Measurements from ENCODE around the gene PLPP1.

PLPP1 gene

GRCh38 chr5:55481293-55481855 is 53.4 kb downstream of the PLPP1 start:
- H3K27me3 ChIP-seq (ENCODE audit: insufficient read depth, poor library complexity, severe bottlenecking), result no peaks in the 10 kb centered on the region
- H3K4me3 ChIP-seq (replicated peaks; ENCODE audit: insufficient read depth, low read length), result no peak overlapping the region
- DNase-seq (ENCODE audit: low read depth in 1 of 2, low spot score in 1 of 2), result no peak
- H3K27ac ChIP-seq (replicated peaks), result no peak overlapping the region
- TF ChIP-seq SPI1 (IDR thresholded peaks at IDR 0.05; ENCODE audit: borderline replicate concordance, low read depth), result no peak
- TF ChIP-seq GABPA (IDR thresholded peaks at IDR 0.05; ENCODE audit: low read depth), result no peak
- TF ChIP-seq, protein P1, sequence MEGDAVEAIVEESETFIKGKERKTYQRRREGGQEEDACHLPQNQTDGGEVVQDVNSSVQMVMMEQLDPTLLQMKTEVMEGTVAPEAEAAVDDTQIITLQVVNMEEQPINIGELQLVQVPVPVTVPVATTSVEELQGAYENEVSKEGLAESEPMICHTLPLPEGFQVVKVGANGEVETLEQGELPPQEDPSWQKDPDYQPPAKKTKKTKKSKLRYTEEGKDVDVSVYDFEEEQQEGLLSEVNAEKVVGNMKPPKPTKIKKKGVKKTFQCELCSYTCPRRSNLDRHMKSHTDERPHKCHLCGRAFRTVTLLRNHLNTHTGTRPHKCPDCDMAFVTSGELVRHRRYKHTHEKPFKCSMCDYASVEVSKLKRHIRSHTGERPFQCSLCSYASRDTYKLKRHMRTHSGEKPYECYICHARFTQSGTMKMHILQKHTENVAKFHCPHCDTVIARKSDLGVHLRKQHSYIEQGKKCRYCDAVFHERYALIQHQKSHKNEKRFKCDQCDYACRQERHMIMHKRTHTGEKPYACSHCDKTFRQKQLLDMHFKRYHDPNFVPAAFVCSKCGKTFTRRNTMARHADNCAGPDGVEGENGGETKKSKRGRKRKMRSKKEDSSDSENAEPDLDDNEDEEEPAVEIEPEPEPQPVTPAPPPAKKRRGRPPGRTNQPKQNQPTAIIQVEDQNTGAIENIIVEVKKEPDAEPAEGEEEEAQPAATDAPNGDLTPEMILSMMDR (IDR thresholded peaks at IDR 0.05; ENCODE audit: insufficient read depth, low read length), result no peak
- TF ChIP-seq, protein P2, sequence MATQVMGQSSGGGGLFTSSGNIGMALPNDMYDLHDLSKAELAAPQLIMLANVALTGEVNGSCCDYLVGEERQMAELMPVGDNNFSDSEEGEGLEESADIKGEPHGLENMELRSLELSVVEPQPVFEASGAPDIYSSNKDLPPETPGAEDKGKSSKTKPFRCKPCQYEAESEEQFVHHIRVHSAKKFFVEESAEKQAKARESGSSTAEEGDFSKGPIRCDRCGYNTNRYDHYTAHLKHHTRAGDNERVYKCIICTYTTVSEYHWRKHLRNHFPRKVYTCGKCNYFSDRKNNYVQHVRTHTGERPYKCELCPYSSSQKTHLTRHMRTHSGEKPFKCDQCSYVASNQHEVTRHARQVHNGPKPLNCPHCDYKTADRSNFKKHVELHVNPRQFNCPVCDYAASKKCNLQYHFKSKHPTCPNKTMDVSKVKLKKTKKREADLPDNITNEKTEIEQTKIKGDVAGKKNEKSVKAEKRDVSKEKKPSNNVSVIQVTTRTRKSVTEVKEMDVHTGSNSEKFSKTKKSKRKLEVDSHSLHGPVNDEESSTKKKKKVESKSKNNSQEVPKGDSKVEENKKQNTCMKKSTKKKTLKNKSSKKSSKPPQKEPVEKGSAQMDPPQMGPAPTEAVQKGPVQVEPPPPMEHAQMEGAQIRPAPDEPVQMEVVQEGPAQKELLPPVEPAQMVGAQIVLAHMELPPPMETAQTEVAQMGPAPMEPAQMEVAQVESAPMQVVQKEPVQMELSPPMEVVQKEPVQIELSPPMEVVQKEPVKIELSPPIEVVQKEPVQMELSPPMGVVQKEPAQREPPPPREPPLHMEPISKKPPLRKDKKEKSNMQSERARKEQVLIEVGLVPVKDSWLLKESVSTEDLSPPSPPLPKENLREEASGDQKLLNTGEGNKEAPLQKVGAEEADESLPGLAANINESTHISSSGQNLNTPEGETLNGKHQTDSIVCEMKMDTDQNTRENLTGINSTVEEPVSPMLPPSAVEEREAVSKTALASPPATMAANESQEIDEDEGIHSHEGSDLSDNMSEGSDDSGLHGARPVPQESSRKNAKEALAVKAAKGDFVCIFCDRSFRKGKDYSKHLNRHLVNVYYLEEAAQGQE (IDR thresholded peaks at IDR 0.05; ENCODE audit: insufficient replicate concordance, low read depth), result no peak
- no peak for TF ChIP-seq POLR2AphosphoS5 (IDR thresholded peaks at IDR 0.05; ENCODE audit: low read depth)

GRCh38 chr5:55480781-55481180 is 54.0 kb downstream of the PLPP1 start:
- Histone ChIP-seq H3K27ac (replicated peaks) (no peak overlapping the region), H3K27me3 (ENCODE audit: insufficient read depth, poor library complexity, severe bottlenecking) (no peaks in the 10 kb centered on the region), H3K4me3 (replicated peaks; ENCODE audit: insufficient read depth, low read length) (no peak overlapping the region)
- TF ChIP-seq, protein P2 (IDR thresholded peaks at IDR 0.05; ENCODE audit: insufficient replicate concordance, low read depth), result no peak
- no peak for TF ChIP-seq POLR2AphosphoS5 (IDR thresholded peaks at IDR 0.05; ENCODE audit: low read depth)
- no peak for TF ChIP-seq GABPA (IDR thresholded peaks at IDR 0.05; ENCODE audit: low read depth)
- TF ChIP-seq, protein P1 (IDR thresholded peaks at IDR 0.05; ENCODE audit: insufficient read depth, low read length), result no peak
- no peak for TF ChIP-seq SPI1 (IDR thresholded peaks at IDR 0.05; ENCODE audit: borderline replicate concordance, low read depth)
- DNase-seq (ENCODE audit: low read depth in 1 of 2, low spot score in 1 of 2), result no peak

DNA sequence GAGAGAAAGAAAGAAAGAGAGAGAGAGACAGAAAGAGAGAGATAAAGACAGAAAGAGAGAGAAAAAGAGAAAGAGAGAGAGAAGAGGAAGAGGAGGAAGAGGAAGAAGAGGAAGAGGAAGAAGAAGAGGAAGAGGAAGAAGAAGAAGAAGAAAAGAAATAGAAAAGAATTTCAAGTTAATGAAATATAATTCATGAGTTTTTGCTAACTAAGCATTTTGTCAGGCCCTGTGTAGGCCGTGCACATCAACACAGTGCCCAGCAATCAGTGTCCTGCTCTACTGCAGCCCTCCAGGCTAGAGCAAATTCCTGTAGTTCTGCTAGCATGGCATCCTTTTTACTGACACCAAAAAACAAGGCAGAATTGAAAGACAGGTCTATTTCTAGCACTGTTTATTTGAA is 62.1 kb downstream of the PLPP1 start:
- Histone ChIP-seq H3K4me3 (replicated peaks; ENCODE audit: insufficient read depth, low read length) (no peak overlapping the region), H3K27ac (replicated peaks) (no peak overlapping the region), H3K27me3 (ENCODE audit: insufficient read depth, poor library complexity, severe bottlenecking) (no peaks in the 10 kb centered on the region)
- DNase-seq (ENCODE audit: low read depth in 1 of 2, low spot score in 1 of 2), result no peak
- TF ChIP-seq, protein P1 (IDR thresholded peaks at IDR 0.05; ENCODE audit: insufficient read depth, low read length), result no peak
- TF ChIP-seq POLR2AphosphoS5 (IDR thresholded peaks at IDR 0.05; ENCODE audit: low read depth) (no peak), SPI1 (IDR thresholded peaks at IDR 0.05; ENCODE audit: borderline replicate concordance, low read depth) (no peak), GABPA (IDR thresholded peaks at IDR 0.05; ENCODE audit: low read depth) (no peak)
- TF ChIP-seq, protein P2 (IDR thresholded peaks at IDR 0.05; ENCODE audit: insufficient replicate concordance, low read depth), result no peak
